HL-60 (cell line): ENCODE results near the gene PLA2G3.
A peak's percentile ranks its signal among the peaks of the same experiment; 100 is the strongest.

Source experiments
- DNase-seq, 2 experiments: peaks; one replicate each; pipeline ENCODE4 v3.0.0-alpha.2; 2010 to 2020; ENCODE audit warnings: low read depth in 1 of 2, low spot score in 1 of 2
- H3K27ac ChIP-seq: fragments of 250-450 bp; sonication (Bioruptor Pico); replicated peaks from 2 replicates; pipeline ENCODE4 v1.5.1; 2020; ENCODE audit warnings: mild to moderate bottlenecking, moderate library complexity
- H3K27me3 ChIP-seq: fragments of 250-450 bp; sonication (Bioruptor Pico); 2 replicates; pipeline ENCODE4 v1.5.1; 2021; ENCODE audit warnings: mild to moderate bottlenecking, moderate library complexity; ENCODE audit not compliant: insufficient read depth, poor library complexity, severe bottlenecking
- H3K4me3 ChIP-seq: replicated peaks from 2 replicates; pipeline ENCODE4 v1.5.1; 2011; ENCODE audit warnings: mild to moderate bottlenecking, control low read depth, low read length; ENCODE audit not compliant: insufficient read depth
- CTCF ChIP-seq: IDR thresholded peaks from one replicate; pipeline ENCODE4 v1.5.1; 2011; ENCODE audit warnings: low read length, control low read depth, inconsistent platforms; ENCODE audit not compliant: insufficient read depth
- GABPA ChIP-seq: IDR thresholded peaks from 2 replicates; pipeline ENCODE4 v1.6.1; 2012; ENCODE audit warnings: low read depth
- POLR2AphosphoS5 ChIP-seq: IDR thresholded peaks from 2 replicates; pipeline ENCODE4 v1.6.1; 2012; ENCODE audit warnings: low read depth
- SPI1 ChIP-seq: IDR thresholded peaks from 2 replicates; pipeline ENCODE4 v1.6.1; 2012; ENCODE audit warnings: low read depth, mild to moderate bottlenecking, borderline replicate concordance
- TF ChIP-seq, protein P1 (sequence below): IDR thresholded peaks from 2 replicates; pipeline ENCODE4 v1.6.1; 2012; ENCODE audit warnings: low read depth; ENCODE audit not compliant: insufficient replicate concordance

PLA2G3 gene

DNA sequence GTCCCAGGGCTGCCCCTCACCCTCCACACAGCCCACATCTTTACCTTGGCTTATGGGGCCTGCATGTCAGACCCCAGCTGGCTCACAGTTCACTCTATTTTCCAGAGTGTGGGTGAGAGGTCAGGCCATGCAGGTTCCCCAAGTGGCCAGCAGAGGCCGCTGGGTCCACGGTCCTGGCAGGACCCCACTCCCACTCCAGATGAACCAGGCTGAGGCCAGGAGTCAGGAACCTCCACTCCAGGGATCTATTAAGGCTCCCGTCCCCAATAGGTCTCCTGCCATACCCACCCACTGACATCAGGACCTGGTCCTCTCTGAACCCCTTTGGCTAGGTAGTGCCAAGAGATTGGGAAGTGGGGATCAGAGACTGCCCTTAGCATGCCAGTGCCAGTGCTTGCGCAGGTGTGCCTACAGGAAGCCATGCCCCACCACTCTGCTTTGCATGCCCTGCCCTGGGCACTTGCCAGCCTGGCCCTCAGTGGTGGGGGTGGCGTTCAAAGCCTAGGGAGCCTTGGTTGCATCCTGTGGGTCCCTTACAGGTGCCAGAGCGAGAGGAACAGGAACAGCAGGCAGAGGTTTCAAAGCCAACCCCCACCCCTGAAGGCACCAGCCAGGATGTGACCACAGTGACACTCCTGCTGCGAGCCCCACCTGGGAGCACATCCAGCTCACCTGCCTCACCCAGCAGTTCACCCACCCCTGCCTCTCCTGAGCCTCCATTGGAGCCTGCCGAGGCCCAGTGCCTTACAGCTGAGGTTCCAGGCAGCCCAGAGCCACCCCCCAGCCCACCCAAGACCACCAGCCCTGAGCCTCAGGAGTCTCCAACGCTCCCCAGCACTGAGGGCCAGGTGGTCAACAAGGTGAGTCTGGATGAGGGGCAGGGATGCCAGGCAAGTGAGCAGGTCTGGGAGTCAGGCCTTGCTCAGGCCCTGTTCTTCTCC is 50.9 kb downstream of the PLA2G3 start:
- DNase-seq: peak in 1 of 2 experiments; percentile 46
- no peaks in the 10 kb centered on the region for H3K27me3 ChIP-seq
- H3K4me3 ChIP-seq: no peak overlapping the region
- peak; percentile 84 for TF ChIP-seq CTCF
- TF ChIP-seq, protein P1, sequence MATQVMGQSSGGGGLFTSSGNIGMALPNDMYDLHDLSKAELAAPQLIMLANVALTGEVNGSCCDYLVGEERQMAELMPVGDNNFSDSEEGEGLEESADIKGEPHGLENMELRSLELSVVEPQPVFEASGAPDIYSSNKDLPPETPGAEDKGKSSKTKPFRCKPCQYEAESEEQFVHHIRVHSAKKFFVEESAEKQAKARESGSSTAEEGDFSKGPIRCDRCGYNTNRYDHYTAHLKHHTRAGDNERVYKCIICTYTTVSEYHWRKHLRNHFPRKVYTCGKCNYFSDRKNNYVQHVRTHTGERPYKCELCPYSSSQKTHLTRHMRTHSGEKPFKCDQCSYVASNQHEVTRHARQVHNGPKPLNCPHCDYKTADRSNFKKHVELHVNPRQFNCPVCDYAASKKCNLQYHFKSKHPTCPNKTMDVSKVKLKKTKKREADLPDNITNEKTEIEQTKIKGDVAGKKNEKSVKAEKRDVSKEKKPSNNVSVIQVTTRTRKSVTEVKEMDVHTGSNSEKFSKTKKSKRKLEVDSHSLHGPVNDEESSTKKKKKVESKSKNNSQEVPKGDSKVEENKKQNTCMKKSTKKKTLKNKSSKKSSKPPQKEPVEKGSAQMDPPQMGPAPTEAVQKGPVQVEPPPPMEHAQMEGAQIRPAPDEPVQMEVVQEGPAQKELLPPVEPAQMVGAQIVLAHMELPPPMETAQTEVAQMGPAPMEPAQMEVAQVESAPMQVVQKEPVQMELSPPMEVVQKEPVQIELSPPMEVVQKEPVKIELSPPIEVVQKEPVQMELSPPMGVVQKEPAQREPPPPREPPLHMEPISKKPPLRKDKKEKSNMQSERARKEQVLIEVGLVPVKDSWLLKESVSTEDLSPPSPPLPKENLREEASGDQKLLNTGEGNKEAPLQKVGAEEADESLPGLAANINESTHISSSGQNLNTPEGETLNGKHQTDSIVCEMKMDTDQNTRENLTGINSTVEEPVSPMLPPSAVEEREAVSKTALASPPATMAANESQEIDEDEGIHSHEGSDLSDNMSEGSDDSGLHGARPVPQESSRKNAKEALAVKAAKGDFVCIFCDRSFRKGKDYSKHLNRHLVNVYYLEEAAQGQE: no peak
- no peak overlapping the region for H3K27ac ChIP-seq

GRCh38 chr22:31088233-31088986 is 51.9 kb downstream of the PLA2G3 start:
- no peaks in the 10 kb centered on the region for H3K27me3 ChIP-seq
- H3K27ac ChIP-seq: no peak overlapping the region
- DNase-seq: no peak
- TF ChIP-seq, protein P1: no peak
- TF ChIP-seq POLR2AphosphoS5 (no peak), GABPA (no peak), SPI1 (no peak), CTCF (no peak)
- no peak overlapping the region for H3K4me3 ChIP-seq

DNA sequence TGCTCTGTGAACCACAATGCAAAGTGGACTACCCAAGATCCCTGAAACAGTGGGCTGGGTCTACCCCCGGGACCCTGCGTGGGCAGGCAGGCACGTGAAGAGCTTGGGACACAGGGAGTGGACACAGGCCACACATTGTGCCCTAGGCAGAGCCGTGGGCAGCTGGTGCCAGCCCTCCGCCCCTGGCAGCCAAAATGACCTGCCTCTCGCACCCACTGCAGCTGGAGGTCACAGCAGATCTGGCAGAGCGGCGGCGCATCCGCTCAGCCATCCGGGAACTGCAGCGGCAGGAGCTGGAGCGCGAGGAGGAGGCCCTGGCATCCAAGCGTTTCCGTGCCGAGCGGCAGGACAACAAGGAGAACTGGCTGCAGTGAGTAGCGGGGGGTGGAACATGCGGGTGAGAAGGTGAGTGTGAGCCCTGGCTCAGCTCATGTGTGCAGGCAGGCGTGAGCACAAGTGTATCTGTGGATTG is 52.5 kb downstream of the PLA2G3 start:
- H3K27ac ChIP-seq: no peak overlapping the region
- TF ChIP-seq SPI1: no peak
- TF ChIP-seq GABPA: no peak
- TF ChIP-seq, protein P1: no peak
- TF ChIP-seq POLR2AphosphoS5: no peak
- no peak for TF ChIP-seq CTCF
- H3K27me3 ChIP-seq: no peaks in the 10 kb centered on the region
- DNase-seq: no peak
- no peak overlapping the region for H3K4me3 ChIP-seq
